GM21526 (cell line): ENCODE data around the gene RPN1.
"Not testable (repeated sequence)": the region's sequence is repeated elsewhere in the genome, so short reads cannot be mapped to it uniquely, and the experiment has no call there.

Experiments used
- ATAC-seq: cut with Tn5 transposase; IDR thresholded peaks from one replicate; pipeline ENCODE4 v1.9.1; 2021; ENCODE audit warnings: moderate library complexity; ENCODE audit not compliant: unreplicated experiment, low FRiP score

RPN1 gene

GRCh38 chr3:128650096-128651050 is at the start of gene RPN1:
RPN1 (minus strand) TSS chr3:128650818; CDS start chr3:128650800, 18 bp downstream.
- peak; percentile 88 for ATAC-seq

DNA sequence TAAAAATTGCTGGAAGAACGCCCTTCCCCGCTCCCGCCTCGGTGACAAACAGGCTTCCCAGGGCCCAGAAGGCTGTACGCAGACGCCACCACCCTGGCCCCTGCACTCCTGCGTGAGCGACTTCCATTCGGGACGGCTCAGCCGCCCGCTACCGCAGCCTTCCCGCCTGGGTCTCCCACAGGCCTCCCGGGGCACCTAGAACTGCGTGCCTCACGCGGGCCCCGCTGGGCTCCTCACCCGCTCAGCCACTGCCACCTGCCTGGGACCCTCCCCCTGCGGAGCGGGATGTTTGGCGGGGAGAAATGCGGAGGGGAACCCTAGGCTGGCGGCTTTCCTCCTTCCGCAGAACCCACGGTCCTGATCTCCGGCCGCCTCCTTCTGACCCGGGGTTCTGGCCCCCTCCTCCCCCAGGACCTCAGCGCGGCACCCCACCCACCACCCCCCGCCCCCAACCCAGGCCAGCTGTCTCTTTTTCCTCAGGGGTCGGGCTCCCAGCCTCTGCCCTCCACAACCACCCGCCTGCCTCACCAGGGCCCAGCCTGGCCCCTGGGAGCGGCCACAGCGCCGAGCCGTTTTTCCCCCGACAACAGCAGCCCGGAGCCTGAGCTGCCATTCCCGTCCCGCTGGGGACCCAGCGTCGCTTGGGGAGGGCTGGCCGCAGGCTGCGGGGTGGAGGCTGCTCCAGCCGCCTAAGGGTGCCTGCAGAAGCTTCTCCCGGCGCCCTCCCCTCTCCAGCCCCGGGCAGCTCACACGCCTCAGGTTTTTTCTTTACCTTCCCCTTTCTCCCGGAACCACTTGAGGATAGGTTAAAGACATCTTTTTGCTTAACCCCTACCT is 47.8 kb upstream of the RPN1 start:
- ATAC-seq, result no peak

- ATAC-seq, result no peak
Measured at GRCh38 chr3:128697341-128697740, 46.7 kb upstream of the RPN1 start.

DNA sequence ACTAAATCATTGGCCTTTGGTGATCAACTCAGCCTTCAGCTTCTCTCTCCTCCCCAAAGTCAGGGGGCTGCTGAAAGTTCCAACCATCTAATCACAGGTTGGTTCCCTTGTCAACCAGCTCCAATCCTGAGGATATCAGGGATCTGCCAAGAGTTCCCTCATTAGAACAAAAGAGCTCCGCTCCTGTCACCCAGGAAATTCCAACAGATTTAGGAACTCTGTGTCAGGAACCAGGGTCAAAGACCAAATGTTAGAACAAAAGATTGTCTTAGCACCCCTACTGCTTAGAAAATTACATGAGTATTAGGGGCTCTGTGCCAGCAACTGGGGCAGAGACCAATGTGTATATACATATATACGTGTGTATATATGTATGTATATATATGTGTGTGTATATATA is 43.1 kb upstream of the RPN1 start:
- no peak for ATAC-seq

DNA sequence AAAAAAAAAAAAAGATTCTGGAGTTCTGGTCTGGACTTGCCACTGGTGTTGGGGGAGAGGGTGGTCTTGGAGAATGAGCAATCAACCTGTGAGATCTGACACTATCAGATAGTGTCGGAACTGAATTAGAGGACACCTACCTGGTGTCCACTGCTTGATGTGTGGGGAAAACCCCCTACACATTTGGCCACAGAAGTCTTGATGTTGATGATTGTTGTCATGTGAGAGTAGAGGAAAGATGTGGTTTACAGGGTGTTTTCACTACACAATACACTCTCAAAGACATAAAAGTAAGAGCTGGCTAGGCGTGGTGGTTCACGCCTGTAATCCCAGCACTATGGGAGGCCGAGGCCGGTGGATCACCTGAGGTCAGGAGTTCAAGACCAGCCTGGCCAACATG is 38.4 kb upstream of the RPN1 start:
- ATAC-seq, result no peak

- ATAC-seq, result no peak
Measured at GRCh38 chr3:128686465-128686864, 35.8 kb upstream of the RPN1 start.

- ATAC-seq, result no peak
Measured at GRCh38 chr3:128684986-128685726, 34.5 kb upstream of the RPN1 start.

DNA sequence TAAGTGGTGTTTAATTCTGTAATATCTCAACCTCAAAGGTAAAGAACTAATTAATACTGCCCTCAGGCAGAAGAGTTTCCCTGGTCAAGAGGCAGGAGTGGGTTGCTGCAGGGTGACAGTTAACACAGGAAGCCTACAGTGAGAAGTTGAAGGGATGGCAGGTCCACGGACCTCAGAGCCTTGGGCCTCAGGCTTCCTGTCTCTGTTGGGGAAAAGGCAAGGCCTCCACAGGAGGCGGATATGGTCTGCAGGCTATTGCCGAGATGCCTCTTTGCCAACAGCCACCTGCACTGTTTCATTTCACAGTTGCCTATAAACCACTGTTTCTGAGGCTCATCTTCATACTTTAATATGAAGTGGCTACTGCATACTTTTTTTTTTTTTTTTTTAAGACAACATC is 33.3 kb upstream of the RPN1 start:
- ATAC-seq, result no peak

GRCh38 chr3:128681369-128681829 is 30.8 kb upstream of the RPN1 start:
- ATAC-seq, result no peak

- peak; percentile 85 for ATAC-seq
Measured at GRCh38 chr3:128680603-128681368, 30.2 kb upstream of the RPN1 start.

GRCh38 chr3:128679338-128679737 is 28.7 kb upstream of the RPN1 start:
- ATAC-seq, result no peak

- not testable (repeated sequence) for ATAC-seq
Measured at GRCh38 chr3:128675802-128676201, 25.2 kb upstream of the RPN1 start.

DNA sequence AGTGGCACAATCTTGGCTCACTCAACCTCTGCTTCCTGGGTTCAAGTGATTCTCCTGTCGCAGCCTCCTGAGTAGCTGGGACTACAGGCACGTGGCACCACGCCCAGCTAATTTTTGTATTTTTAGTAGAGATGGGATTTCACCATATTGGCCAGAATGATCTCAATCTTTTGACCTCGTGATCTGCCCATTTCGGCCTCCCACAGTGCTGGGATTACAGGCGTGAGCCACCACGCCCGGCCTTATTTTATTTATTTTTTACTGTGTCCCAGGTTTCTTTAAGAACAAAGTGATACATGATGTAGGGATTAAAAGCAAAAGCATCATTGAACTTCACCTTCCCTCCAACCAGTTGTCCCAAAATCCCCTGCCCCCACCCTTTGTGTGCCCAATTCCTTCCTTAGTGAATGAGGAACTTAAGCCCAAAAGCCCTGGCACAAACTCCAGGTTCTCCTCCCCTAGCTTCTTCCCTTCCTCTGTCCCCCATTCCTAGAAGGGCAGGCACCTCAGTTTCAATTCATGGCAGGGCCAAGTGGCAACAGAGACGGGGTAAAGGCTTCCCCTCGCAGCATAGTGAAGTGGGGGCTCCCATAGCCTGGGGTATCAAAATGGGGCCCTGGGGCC is 23.7 kb upstream of the RPN1 start:
- no peak for ATAC-seq

- no peak for ATAC-seq
Measured at GRCh38 chr3:128667641-128668040, 17.0 kb upstream of the RPN1 start.

DNA sequence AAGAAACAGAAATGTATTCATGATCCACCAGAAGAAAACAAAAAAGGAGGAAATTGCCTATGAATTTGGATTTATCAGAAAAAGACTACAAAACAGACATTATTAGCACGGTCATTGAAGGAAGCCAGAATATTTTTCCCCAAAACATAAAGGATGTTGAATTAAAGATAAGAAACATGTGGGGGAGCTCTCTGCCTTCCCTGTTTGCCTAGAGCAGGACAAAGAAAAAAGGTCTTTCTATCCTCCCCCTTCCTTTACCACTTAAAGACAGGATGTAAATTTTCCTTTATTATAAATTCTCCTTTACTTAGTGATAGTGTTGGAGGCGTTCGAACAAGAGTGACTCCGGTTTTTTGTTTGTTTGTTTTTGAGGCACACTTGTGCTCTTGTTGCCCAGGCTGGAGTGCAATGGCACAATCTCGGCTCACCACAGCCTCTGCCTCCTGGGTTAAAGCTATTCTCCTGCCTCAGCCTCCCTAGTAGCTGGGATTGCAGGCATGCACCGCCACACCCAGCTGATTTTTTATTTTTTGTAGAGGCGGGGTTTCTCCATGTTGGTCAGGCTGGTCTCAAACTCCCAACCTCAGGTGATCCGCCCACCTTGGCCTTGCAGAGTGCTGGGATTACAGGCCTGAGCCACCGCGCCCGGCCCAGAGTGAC is 14.9 kb upstream of the RPN1 start:
- ATAC-seq, result no peak

DNA sequence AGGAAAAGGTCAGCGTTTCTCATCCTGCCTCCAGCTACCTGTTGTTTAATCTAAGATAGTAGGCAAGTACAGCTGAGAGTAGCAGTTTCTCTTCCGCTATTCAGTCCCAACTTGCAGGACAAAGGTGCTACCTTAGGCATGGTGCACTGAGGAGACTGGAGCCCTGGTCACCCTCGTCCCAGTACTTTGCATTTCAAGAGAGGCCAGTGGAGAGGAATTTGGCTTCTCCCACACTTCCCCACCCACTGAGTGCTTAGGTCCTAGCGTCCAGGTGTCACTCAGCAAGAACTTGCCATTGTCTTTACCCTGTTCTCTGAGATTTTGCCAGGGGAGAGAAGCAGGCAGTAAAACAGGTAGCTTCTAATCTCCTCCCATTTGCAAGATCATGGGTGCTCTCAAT is 12.5 kb upstream of the RPN1 start:
- no peak for ATAC-seq

GRCh38 chr3:128655531-128655930 is 4.9 kb upstream of the RPN1 start:
- no peak for ATAC-seq

DNA sequence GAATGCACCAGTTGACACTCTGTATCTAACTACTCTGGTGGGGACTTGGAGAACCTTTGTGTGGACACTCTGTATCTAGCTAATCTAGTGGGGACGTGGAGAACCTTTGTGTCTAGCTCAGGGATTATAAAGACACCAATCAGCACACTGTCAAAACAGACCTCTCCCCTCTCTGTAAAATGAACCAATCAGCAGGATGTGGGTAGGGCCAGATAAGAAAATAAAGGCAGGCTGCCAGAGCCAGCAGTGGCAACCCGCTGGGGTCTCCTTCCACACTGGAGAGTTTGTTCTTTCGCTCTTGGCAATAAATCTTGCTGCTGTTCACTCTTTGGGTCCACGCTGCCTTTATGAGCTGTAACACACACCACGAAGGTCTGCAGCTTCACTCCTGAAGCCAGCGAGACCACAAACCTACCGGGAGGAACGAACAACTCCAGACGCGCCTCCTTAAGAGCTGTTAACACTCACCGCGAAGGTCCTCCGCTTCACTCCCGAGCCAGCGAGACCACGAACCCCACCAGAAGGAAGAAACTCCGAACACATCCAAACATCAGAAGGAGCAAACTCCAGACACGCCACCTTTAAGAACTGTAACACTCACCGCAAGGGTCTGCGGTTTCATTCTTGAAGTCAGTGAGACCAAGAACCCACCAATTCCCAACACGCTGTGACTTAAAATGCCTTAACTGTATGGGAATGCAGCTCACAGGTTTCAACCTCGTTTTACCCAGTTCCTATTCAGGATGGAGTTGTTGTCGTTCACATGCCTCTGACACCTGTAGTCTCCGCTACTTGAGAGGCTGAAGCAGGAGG is 3.6 kb upstream of the RPN1 start:
- not testable (repeated sequence) for ATAC-seq
